ENCODE data around the gene MYH2.
"Not testable (repeated sequence)": the region's sequence is repeated elsewhere in the genome, so short reads cannot be mapped to it uniquely, and the experiment has no call there.

MYH2 gene

GRCh38 chr17:10556301-10557005, 7.0 kb upstream of the MYH2 start:
- no peak overlapping the region for H3K27ac ChIP-seq
- no peak for TF ChIP-seq Cebpa-rat (IDR thresholded peaks at IDR 0.05)
- H3K4me1 ChIP-seq = no peaks in the 10 kb centered on the region
- no peaks in the 10 kb centered on the region for H4K20me1 ChIP-seq
- no peak overlapping the region for H3K4me3 ChIP-seq
- no peak overlapping the region for H3K4me2 ChIP-seq
- H3K9ac ChIP-seq = no peak overlapping the region
- H3K36me3 ChIP-seq = no peaks in the 10 kb centered on the region
- no peaks in the 10 kb centered on the region for H3K9me3 ChIP-seq
- H3K27me3 ChIP-seq = no peaks in the 10 kb centered on the region

- H4K20me1 ChIP-seq = no peaks in the 10 kb centered on the region
- no peaks in the 10 kb centered on the region for H3K27me3 ChIP-seq
- no peak for TF ChIP-seq Cebpa-rat (IDR thresholded peaks at IDR 0.05)
- H3K4me2 ChIP-seq = no peak overlapping the region
- no peak overlapping the region for H3K4me3 ChIP-seq
- no peaks in the 10 kb centered on the region for H3K36me3 ChIP-seq
- no peak overlapping the region for H3K27ac ChIP-seq
- no peaks in the 10 kb centered on the region for H3K9me3 ChIP-seq
- no peaks in the 10 kb centered on the region for H3K4me1 ChIP-seq
- no peak overlapping the region for H3K9ac ChIP-seq
Observed at GRCh38 chr17:10550014-10550413, 556 bp upstream of the MYH2 start.

GRCh38 chr17:10547351-10547750, 2.1 kb downstream of the MYH2 start:
- Histone ChIP-seq H3K27me3 (no peaks in the 10 kb centered on the region), H3K27ac (no peak overlapping the region)

GRCh38 chr17:10543486-10543885, 6.0 kb downstream of the MYH2 start:
- H4K20me1 ChIP-seq, H3K36me3 ChIP-seq, H3K27ac ChIP-seq, H3K9ac ChIP-seq, H3K4me2 ChIP-seq, H3K4me1 ChIP-seq, H3K27me3 ChIP-seq, H3K4me3 ChIP-seq: not testable (repeated sequence)
- H3K9me3 ChIP-seq = peaks cover 36% of the 10 kb centered on the region

More at GRCh38 chr17:10547351-10547750, 2.1 kb downstream of the MYH2 start:
- 0 out of 2 replicates have a peak, but pooled peaks cover 5% of the 10 kb centered on the region for H3K9me3 ChIP-seq
- H3K36me3 ChIP-seq = no peaks in the 10 kb centered on the region
- no peak for TF ChIP-seq Cebpa-rat (IDR thresholded peaks at IDR 0.05)
- H3K9ac ChIP-seq = no peak overlapping the region
- H3K4me3 ChIP-seq = no peak overlapping the region
- no peak overlapping the region for H3K4me2 ChIP-seq
- no peaks in the 10 kb centered on the region for H4K20me1 ChIP-seq
- no peaks in the 10 kb centered on the region for H3K4me1 ChIP-seq

- H3K4me1 ChIP-seq, H3K27me3 ChIP-seq, H3K4me3 ChIP-seq, H3K4me2 ChIP-seq, H4K20me1 ChIP-seq, H3K9ac ChIP-seq, H3K27ac ChIP-seq, H3K36me3 ChIP-seq: not testable (repeated sequence)
- peaks cover 36% of the 10 kb centered on the region for H3K9me3 ChIP-seq
Observed at GRCh38 chr17:10541179-10541578, 8.3 kb downstream of the MYH2 start.

- no peak overlapping the region for H3K27ac ChIP-seq
- H3K4me3 ChIP-seq = no peak overlapping the region
- no peaks in the 10 kb centered on the region for H3K9me3 ChIP-seq
- TF ChIP-seq Cebpa-rat (IDR thresholded peaks at IDR 0.05) = no peak
- no peaks in the 10 kb centered on the region for H3K27me3 ChIP-seq
- no peak overlapping the region for H3K9ac ChIP-seq
- no peak overlapping the region for H3K4me2 ChIP-seq
- H3K36me3 ChIP-seq = no peaks in the 10 kb centered on the region
- no peaks in the 10 kb centered on the region for H3K4me1 ChIP-seq
- H4K20me1 ChIP-seq = no peaks in the 10 kb centered on the region
Observed at GRCh38 chr17:10532026-10532425, 17.4 kb downstream of the MYH2 start.

- H3K4me3 ChIP-seq = no peak overlapping the region
- no peak for TF ChIP-seq Cebpa-rat (IDR thresholded peaks at IDR 0.05)
- no peaks in the 10 kb centered on the region for H3K4me1 ChIP-seq
- H3K4me2 ChIP-seq = no peak overlapping the region
- H3K27ac ChIP-seq = no peak overlapping the region
- H3K9ac ChIP-seq = no peak overlapping the region
- H4K20me1 ChIP-seq = no peaks in the 10 kb centered on the region
- H3K27me3 ChIP-seq = no peaks in the 10 kb centered on the region
- H3K9me3 ChIP-seq = no peaks in the 10 kb centered on the region
- H3K36me3 ChIP-seq = no peaks in the 10 kb centered on the region
Observed at GRCh38 chr17:10527419-10527818, 22.0 kb downstream of the MYH2 start.

GRCh38 chr17:10526517-10526916, 22.9 kb downstream of the MYH2 start:
- Histone ChIP-seq H3K4me2 (no peak overlapping the region), H3K27me3 (no peaks in the 10 kb centered on the region), H3K9me3 (no peaks in the 10 kb centered on the region), H4K20me1 (no peaks in the 10 kb centered on the region), H3K4me3 (no peak overlapping the region), H3K36me3 (no peaks in the 10 kb centered on the region), H3K9ac (no peak overlapping the region), H3K27ac (no peak overlapping the region), H3K4me1 (no peaks in the 10 kb centered on the region)
- TF ChIP-seq Cebpa-rat (IDR thresholded peaks at IDR 0.05) = no peak

- H3K4me3 ChIP-seq = no peak overlapping the region
- no peaks in the 10 kb centered on the region for H3K36me3 ChIP-seq
- H3K9ac ChIP-seq = no peak overlapping the region
- no peaks in the 10 kb centered on the region for H3K27me3 ChIP-seq
- no peaks in the 10 kb centered on the region for H3K4me1 ChIP-seq
- no peak overlapping the region for H3K4me2 ChIP-seq
- H4K20me1 ChIP-seq = no peaks in the 10 kb centered on the region
- no peaks in the 10 kb centered on the region for H3K9me3 ChIP-seq
- no peak overlapping the region for H3K27ac ChIP-seq
- no peak for TF ChIP-seq Cebpa-rat (IDR thresholded peaks at IDR 0.05)
Observed at GRCh38 chr17:10523064-10523463, 26.4 kb downstream of the MYH2 start.

- Histone ChIP-seq H3K4me2 (no peak overlapping the region), H3K4me1 (no peaks in the 10 kb centered on the region), H3K36me3 (no peaks in the 10 kb centered on the region), H3K9me3 (no peaks in the 10 kb centered on the region), H3K4me3 (no peak overlapping the region), H3K9ac (no peak overlapping the region), H3K27ac (no peak overlapping the region), H4K20me1 (no peaks in the 10 kb centered on the region), H3K27me3 (no peaks in the 10 kb centered on the region)
- TF ChIP-seq Cebpa-rat (IDR thresholded peaks at IDR 0.05) = no peak
Observed at GRCh38 chr17:10521949-10522348, 27.5 kb downstream of the MYH2 start.
